Activated CD4-positive, alpha-beta memory T cell treated with anti-CD3 and anti-CD28 coated beads for 36 hours (primary cell): ENCODE measurements around the gene PTTG1IP. TPM values are rescaled to one million over a fixed set of nuclear protein-coding genes. Genes with fewer than 3 reads are reported as not detected.

Experiments
- CTCF ChIA-PET: fragments of 350-600 bp; sonication (Branson Sonifier 250); formaldehyde crosslinking; loops from one replicate; lab custom pipeline; 2021; ENCODE audit warnings: antibody characterized with exemption, inconsistent platforms; lab: Charles Lee
- POLR2A ChIA-PET: fragments of 350-600 bp; sonication (Branson Sonifier 250); formaldehyde crosslinking; loops from one replicate; lab custom pipeline; 2021; ENCODE audit warnings: antibody characterized with exemption; lab: Charles Lee
- DNase-seq: peaks from one replicate; pipeline ENCODE4 v3.0.0-alpha.2; 2020
- H3K27ac Mint-ChIP-seq: one replicate; pipeline ENCODE4 v1.8.0; 2021; ENCODE audit warnings: mixed read lengths
- H3K27me3 Mint-ChIP-seq: one replicate; pipeline ENCODE4 v1.8.0; 2021; ENCODE audit warnings: mixed read lengths
- H3K36me3 Mint-ChIP-seq: one replicate; pipeline ENCODE4 v1.8.0; 2021; ENCODE audit warnings: mixed read lengths
- H3K4me1 Mint-ChIP-seq: one replicate; pipeline ENCODE4 v1.8.0; 2021; ENCODE audit warnings: low read depth, mixed read lengths
- H3K4me3 Mint-ChIP-seq: one replicate; pipeline ENCODE4 v1.8.0; 2021; ENCODE audit warnings: mild to moderate bottlenecking, mixed read lengths
- H3K9me3 Mint-ChIP-seq: one replicate; pipeline ENCODE4 v1.8.0; 2021; ENCODE audit warnings: mixed read lengths
- intact Hi-C: fragments of 100-400 bp; cut with micrococcal nuclease; formaldehyde crosslinking; loops from one replicate; pipeline ENCODE4 v1.15.1; 2023
- total RNA-seq, 2 experiments: library from RNA; stranded (reverse); gene quantifications; one replicate each; pipeline ENCODE4 v1.2.3, GENCODE V29; 2021

The PTTG1IP gene
- 10 to 100 TPM; 43.0 to 44.4 TPM for total RNA-seq

- peak within 1 kb of the TSS; percentile 83 for H3K27ac Mint-ChIP-seq
- CTCF ChIA-PET: interaction anchor here (0.6 to 5.2 kb wide), 14 partner anchors 20 to 363 kb away, joined by 3 to 100 read pairs (median 4); partner anchors contain the start of gene UBE2G2
These were observed at the start of gene PTTG1IP for GRCh38 chr21:44873356-44874239. Gene PTTG1IP (minus strand): TSS chr21:44873690. CDS start chr21:44873616, 74 bp downstream.

GRCh38 chr21:44921928-44922327 lies 48.4 kb upstream of the PTTG1IP start:
- CTCF ChIA-PET: interaction anchor here (5.3 kb wide), 1 partner anchor 10 kb away, joined by 34 read pairs; no protein-coding TSS in a partner anchor
- peak overlapping the region; percentile 89 for H3K27ac Mint-ChIP-seq
- H3K4me3 Mint-ChIP-seq: peak overlapping the region; percentile 100
- H3K4me1 Mint-ChIP-seq: peaks cover 63% of the 10 kb centered on the region
- no peaks in the 10 kb centered on the region for H3K27me3 Mint-ChIP-seq
- intact Hi-C loops: loop anchor here (2.0 to 10.0 kb wide), 2 partner anchors 47 to 723 kb away; partner anchors contain the start of gene PCBP3
- peaks cover 7% of the 10 kb centered on the region for H3K36me3 Mint-ChIP-seq
- H3K9me3 Mint-ChIP-seq: no peaks in the 10 kb centered on the region
- DNase-seq: no peak
- POLR2A ChIA-PET: no interaction called here

More at GRCh38 chr21:44873356-44874239, at the start of gene PTTG1IP:
- intact Hi-C loops: loop anchor here (1.0 to 5.0 kb wide), 5 partner anchors 47 to 413 kb away; partner anchors contain the start of genes ITGB2 and POFUT2
- H3K9me3 Mint-ChIP-seq: no peaks in the 10 kb centered on the region
- POLR2A ChIA-PET: interaction anchor here (0.6 to 1.5 kb wide), 9 partner anchors 9 to 199 kb away, joined by 3 to 9 read pairs (median 4); partner anchors contain the start of genes ITGB2 and UBE2G2
- DNase-seq: peak; percentile 100
- peaks cover 49% of the 10 kb centered on the region for H3K4me1 Mint-ChIP-seq
- H3K36me3 Mint-ChIP-seq: no peaks in the 10 kb centered on the region
- no peaks in the 10 kb centered on the region for H3K27me3 Mint-ChIP-seq
- H3K4me3 Mint-ChIP-seq: peak within 1 kb of the TSS; percentile 89

- peaks cover 7% of the 10 kb centered on the region for H3K36me3 Mint-ChIP-seq
- H3K27me3 Mint-ChIP-seq: no peaks in the 10 kb centered on the region
- ChIA-PET CTCF (interaction anchor here (0.6 to 5.3 kb wide), 5 partner anchors 8 to 27 kb away, joined by 3 to 34 read pairs (median 4); no protein-coding TSS in a partner anchor), POLR2A (interaction anchor here (0.9 to 1.0 kb wide), 3 partner anchors 8 to 47 kb away, joined by 3 to 4 read pairs (median 4); partner anchors contain the start of gene PTTG1IP)
- H3K4me1 Mint-ChIP-seq: peaks cover 61% of the 10 kb centered on the region
- H3K9me3 Mint-ChIP-seq: no peaks in the 10 kb centered on the region
- intact Hi-C loops: loop anchor here (1.0 to 10.0 kb wide), 3 partner anchors 9 to 724 kb away; partner anchors contain the start of gene PCBP3
- H3K27ac Mint-ChIP-seq: peak within 1 kb of the TSS; percentile 95
- peak within 1 kb of the TSS; percentile 100 for H3K4me3 Mint-ChIP-seq
- peak; percentile 83 for DNase-seq
These were observed 47.5 kb upstream of the PTTG1IP start, which contains the start of gene ITGB2 for GRCh38 chr21:44920694-44921604. Gene ITGB2 (minus strand): TSS chr21:44920899. CDS start chr21:44910782, 10,117 bp downstream.

GRCh38 chr21:44919913-44920693 lies 46.6 kb upstream of the PTTG1IP start:
- Mint-ChIP-seq H3K4me3 (peak overlapping the region; percentile 100), H3K4me1 (peaks cover 64% of the 10 kb centered on the region), H3K27me3 (no peaks in the 10 kb centered on the region), H3K36me3 (peaks cover 11% of the 10 kb centered on the region), H3K9me3 (no peaks in the 10 kb centered on the region), H3K27ac (peak overlapping the region; percentile 95)
- ChIA-PET POLR2A (interaction anchor here (0.9 to 3.2 kb wide), 6 partner anchors 7 to 46 kb away, joined by 3 to 18 read pairs (median 4); partner anchors contain the start of gene PTTG1IP), CTCF (interaction anchor here (0.6 to 5.3 kb wide), 10 partner anchors 9 to 208 kb away, joined by 3 to 34 read pairs (median 4); partner anchors contain the start of gene UBE2G2)
- peak; percentile 45 for DNase-seq
- intact Hi-C loops: loop anchor here (1.0 to 10.0 kb wide), 4 partner anchors 7 to 725 kb away; partner anchors contain the start of gene PCBP3

- Mint-ChIP-seq H3K27me3 (no peaks in the 10 kb centered on the region), H3K4me1 (peaks cover 60% of the 10 kb centered on the region), H3K4me3 (peak overlapping the region; percentile 100), H3K27ac (peak overlapping the region; percentile 95), H3K9me3 (no peaks in the 10 kb centered on the region), H3K36me3 (peaks cover 11% of the 10 kb centered on the region)
- ChIA-PET POLR2A (interaction anchor here (1.1 to 3.2 kb wide), 4 partner anchors 8 to 29 kb away, joined by 3 to 18 read pairs (median 10); no protein-coding TSS in a partner anchor), CTCF (interaction anchor here (0.8 to 5.3 kb wide), 8 partner anchors 8 to 209 kb away, joined by 3 to 34 read pairs (median 4); partner anchors contain the start of gene UBE2G2)
- peak; percentile 56 for DNase-seq
- intact Hi-C loops: loop anchor here (1.0 kb wide), 1 partner anchor 8 kb away; no protein-coding TSS in a partner anchor
These were observed 45.8 kb upstream of the PTTG1IP start for GRCh38 chr21:44919111-44919912.

- peak overlapping the region; percentile 92 for H3K27ac Mint-ChIP-seq
- peaks cover 57% of the 10 kb centered on the region for H3K4me1 Mint-ChIP-seq
- POLR2A ChIA-PET: interaction anchor here (1.1 to 3.2 kb wide), 3 partner anchors 9 to 28 kb away, joined by 3 to 18 read pairs (median 17); no protein-coding TSS in a partner anchor
- H3K9me3 Mint-ChIP-seq: no peaks in the 10 kb centered on the region
- H3K4me3 Mint-ChIP-seq: peak overlapping the region; percentile 85
- no peak for DNase-seq
- no peaks in the 10 kb centered on the region for H3K27me3 Mint-ChIP-seq
- CTCF ChIA-PET: interaction anchor here (0.8 to 5.3 kb wide), 6 partner anchors 9 to 118 kb away, joined by 3 to 34 read pairs (median 5); partner anchors contain the start of gene UBE2G2
- intact Hi-C loops: loop anchor here (1.0 kb wide), 1 partner anchor 9 kb away; no protein-coding TSS in a partner anchor
- H3K36me3 Mint-ChIP-seq: peaks cover 11% of the 10 kb centered on the region
These were observed 45.1 kb upstream of the PTTG1IP start for GRCh38 chr21:44918581-44919033.

- ChIA-PET POLR2A (interaction anchor here (2.6 to 3.2 kb wide), 2 partner anchors 9 to 14 kb away, joined by 17 to 18 read pairs; no protein-coding TSS in a partner anchor), CTCF (interaction anchor here (1.0 to 5.3 kb wide), 4 partner anchors 9 to 117 kb away, joined by 3 to 34 read pairs (median 15); partner anchors contain the start of gene UBE2G2)
- Mint-ChIP-seq H3K4me1 (peaks cover 59% of the 10 kb centered on the region), H3K27me3 (no peaks in the 10 kb centered on the region), H3K9me3 (no peaks in the 10 kb centered on the region), H3K27ac (peak overlapping the region; percentile 92), H3K4me3 (peak overlapping the region; percentile 85), H3K36me3 (peaks cover 11% of the 10 kb centered on the region)
- no peak for DNase-seq
- intact Hi-C loops: no loop called here
These were observed 44.6 kb upstream of the PTTG1IP start for GRCh38 chr21:44918107-44918470.

- DNase-seq: no peak
- intact Hi-C loops: no loop called here
- Mint-ChIP-seq H3K36me3 (peaks cover 11% of the 10 kb centered on the region), H3K4me1 (peaks cover 56% of the 10 kb centered on the region), H3K27me3 (no peaks in the 10 kb centered on the region), H3K4me3 (peak overlapping the region; percentile 85), H3K27ac (peak overlapping the region; percentile 92), H3K9me3 (no peaks in the 10 kb centered on the region)
- CTCF ChIA-PET: interaction anchor here (2.1 to 5.3 kb wide), 3 partner anchors 14 to 117 kb away, joined by 7 to 34 read pairs (median 23); partner anchors contain the start of gene UBE2G2
- POLR2A ChIA-PET: interaction anchor here (0.6 to 3.2 kb wide), 3 partner anchors 10 to 1942 kb away, joined by 3 to 18 read pairs (median 17); no protein-coding TSS in a partner anchor
These were observed 44.1 kb upstream of the PTTG1IP start for GRCh38 chr21:44917446-44918106.

GRCh38 chr21:44916965-44917364 lies 43.5 kb upstream of the PTTG1IP start:
- H3K4me3 Mint-ChIP-seq: peak overlapping the region; percentile 85
- peaks cover 11% of the 10 kb centered on the region for H3K36me3 Mint-ChIP-seq
- ChIA-PET POLR2A (interaction anchor here (0.6 to 3.2 kb wide), 3 partner anchors 11 to 1941 kb away, joined by 3 to 17 read pairs (median 3); no protein-coding TSS in a partner anchor), CTCF (interaction anchor here (1.1 to 5.3 kb wide), 5 partner anchors 10 to 116 kb away, joined by 3 to 34 read pairs (median 7); partner anchors contain the start of gene UBE2G2)
- DNase-seq: no peak
- H3K27ac Mint-ChIP-seq: peak overlapping the region; percentile 92
- no peaks in the 10 kb centered on the region for H3K27me3 Mint-ChIP-seq
- H3K4me1 Mint-ChIP-seq: peaks cover 61% of the 10 kb centered on the region
- no peaks in the 10 kb centered on the region for H3K9me3 Mint-ChIP-seq
- intact Hi-C loops: no loop called here
